ENCODE data around the gene ATP8B4.

- TF ChIP-seq POLR2AphosphoS5 (IDR thresholded peaks at IDR 0.05; ENCODE audit: borderline replicate concordance, low read depth, low read length), result no peak
- no peak for TF ChIP-seq EZH2 (IDR thresholded peaks at IDR 0.05)
Measured at GRCh38 chr15:50063226-50063625, 55.8 kb downstream of the ATP8B4 start.
